ENCODE results near the gene GRHL3. TPM values are rescaled to one million over a fixed set of nuclear protein-coding genes. Genes with fewer than 3 reads are reported as not detected.

Gene GRHL3
- total RNA-seq, 2 donors from 2014 or later: 8.1 to 8.4 TPM

GRCh38 chr1:24381256-24381655, 62.1 kb downstream of the GRHL3 start:
- DNase-seq (ENCODE audit: low spot score): no peak
- TF ChIP-seq CTCF (IDR thresholded peaks at IDR 0.05) (no peak), POLR2AphosphoS5 (IDR thresholded peaks at IDR 0.05) (no peak), POLR2A (IDR thresholded peaks at IDR 0.05) (no peak)
- H3K27ac ChIP-seq: no peak overlapping the region
- H3K9me3 ChIP-seq: no peaks in the 10 kb centered on the region
- 54% methylated on average over 2 of the region's 2 CpGs for WGBS
- H3K36me3 ChIP-seq: no peaks in the 10 kb centered on the region
- intact Hi-C loops (cut with DNase I): loop anchor here (10.0 kb wide), 1 partner anchor 306 kb away; no protein-coding TSS in a partner anchor
- H3K27me3 ChIP-seq (replicated peaks; ENCODE audit: insufficient read depth): no peaks in the 10 kb centered on the region
- no peak overlapping the region for H3K4me3 ChIP-seq
- H3K4me1 ChIP-seq (replicated peaks): no peaks in the 10 kb centered on the region

GRCh38 chr1:24382165-24382577, 63.0 kb downstream of the GRHL3 start:
- no peak for TF ChIP-seq POLR2AphosphoS5 (IDR thresholded peaks at IDR 0.05)
- no peak for TF ChIP-seq POLR2A (IDR thresholded peaks at IDR 0.05)
- TF ChIP-seq CTCF (IDR thresholded peaks at IDR 0.05): no peak
- DNase-seq (ENCODE audit: low spot score): no peak
- Histone ChIP-seq H3K4me3 (no peak overlapping the region), H3K4me1 (replicated peaks) (no peaks in the 10 kb centered on the region), H3K36me3 (no peaks in the 10 kb centered on the region), H3K27ac (no peak overlapping the region), H3K9me3 (no peaks in the 10 kb centered on the region), H3K27me3 (replicated peaks; ENCODE audit: insufficient read depth) (no peaks in the 10 kb centered on the region)
- intact Hi-C loops (cut with DNase I): loop anchor here (10.0 kb wide), 1 partner anchor 307 kb away; no protein-coding TSS in a partner anchor
- WGBS: 85% methylated on average over 8 of the region's 8 CpGs

GRCh38 chr1:24383381-24383940, 64.3 kb downstream of the GRHL3 start:
- no peaks in the 10 kb centered on the region for H3K27me3 ChIP-seq (replicated peaks; ENCODE audit: insufficient read depth)
- no peaks in the 10 kb centered on the region for H3K36me3 ChIP-seq
- no peak overlapping the region for H3K27ac ChIP-seq
- H3K4me3 ChIP-seq: no peak overlapping the region
- no peak for TF ChIP-seq CTCF (IDR thresholded peaks at IDR 0.05)
- no peak for TF ChIP-seq POLR2A (IDR thresholded peaks at IDR 0.05)
- TF ChIP-seq POLR2AphosphoS5 (IDR thresholded peaks at IDR 0.05): no peak
- DNase-seq (ENCODE audit: low spot score): no peak
- intact Hi-C loops (cut with DNase I): loop anchor here (10.0 kb wide), 1 partner anchor 309 kb away; no protein-coding TSS in a partner anchor
- H3K4me1 ChIP-seq (replicated peaks): no peaks in the 10 kb centered on the region
- WGBS: 82% methylated on average over 2 of the region's 2 CpGs
- no peaks in the 10 kb centered on the region for H3K9me3 ChIP-seq

- no peaks in the 10 kb centered on the region for H3K36me3 ChIP-seq
- H3K9me3 ChIP-seq: no peaks in the 10 kb centered on the region
- intact Hi-C loops (cut with DNase I): loop anchor here (10.0 kb wide), 1 partner anchor 310 kb away; no protein-coding TSS in a partner anchor
- TF ChIP-seq POLR2AphosphoS5 (IDR thresholded peaks at IDR 0.05) (peak; percentile 79), CTCF (IDR thresholded peaks at IDR 0.05) (no peak)
- H3K27ac ChIP-seq: peak overlapping the region in 1 of 2 donors; percentile 51
- peak; percentile 71 for DNase-seq (ENCODE audit: low spot score)
- no peak overlapping the region for H3K4me3 ChIP-seq
- WGBS: 81% methylated on average over 13 of the region's 13 CpGs
- no peaks in the 10 kb centered on the region for H3K27me3 ChIP-seq (replicated peaks; ENCODE audit: insufficient read depth)
- peaks cover 2% of the 10 kb centered on the region for H3K4me1 ChIP-seq (replicated peaks)
These were observed 65.3 kb downstream of the GRHL3 start for GRCh38 chr1:24384251-24385090.

Data from prostate gland (tissue), 2 donors.